Measurements from ENCODE around the gene RESP18.

GRCh38 chr2:219278655-219279150 is 53.8 kb downstream of the RESP18 start:
- TF ChIP-seq CTCF (conservative IDR thresholded peaks at IDR 0.05) (no peak), EZH2 (IDR thresholded peaks at IDR 0.05; ENCODE audit: low read depth) (no peak)

All from PC-9 (cell line).